ENCODE data around the gene MRPS31.
"Not testable (repeated sequence)": the region's sequence is repeated elsewhere in the genome, so short reads cannot be mapped to it uniquely, and the experiment has no call there.

Gene MRPS31

GRCh38 chr13:40756042-40756441 is 14.9 kb downstream of the MRPS31 start:
- no peak for DNase-seq

GRCh38 chr13:40755082-40755700 is 15.8 kb downstream of the MRPS31 start:
- DNase-seq, result no peak

- DNase-seq, result no peak
Observed at GRCh38 chr13:40749327-40749726, 21.7 kb downstream of the MRPS31 start.

- not testable (repeated sequence) for DNase-seq
Observed at GRCh38 chr13:40735232-40735548, 35.8 kb downstream of the MRPS31 start.

- DNase-seq, result peak; percentile 8
Observed at GRCh38 chr13:40734536-40735231, 36.3 kb downstream of the MRPS31 start.

- DNase-seq, result no peak
Observed at GRCh38 chr13:40732658-40733057, 38.3 kb downstream of the MRPS31 start.

GRCh38 chr13:40728595-40728994 is 42.4 kb downstream of the MRPS31 start:
- no peak for DNase-seq

- DNase-seq, result not testable (repeated sequence)
Observed at GRCh38 chr13:40714433-40714832, 56.6 kb downstream of the MRPS31 start.

GRCh38 chr13:40706439-40706838 is 64.6 kb downstream of the MRPS31 start:
- no peak for DNase-seq

GRCh38 chr13:40697711-40698110 is 73.3 kb downstream of the MRPS31 start:
- no peak for DNase-seq

GRCh38 chr13:40694426-40694825 is 76.6 kb downstream of the MRPS31 start:
- no peak for DNase-seq

- DNase-seq, result no peak
Observed at GRCh38 chr13:40692946-40693345, 78.0 kb downstream of the MRPS31 start.

GRCh38 chr13:40688781-40689180 is 82.2 kb downstream of the MRPS31 start:
- DNase-seq, result no peak

- peak; percentile 21 for DNase-seq
Observed at GRCh38 chr13:40682449-40683240, 88.3 kb downstream of the MRPS31 start.

GRCh38 chr13:40681341-40682146 is 89.4 kb downstream of the MRPS31 start:
- DNase-seq, result no peak

- DNase-seq, result no peak
Observed at GRCh38 chr13:40680659-40681323, 90.2 kb downstream of the MRPS31 start.

GRCh38 chr13:40679480-40679985 is 91.5 kb downstream of the MRPS31 start:
- DNase-seq, result no peak

All from NCI-H2171 (cell line).